Posterior cingulate gyrus (tissue), 11 donors: Measurements from ENCODE around the gene MUC5B.
"Not testable (repeated sequence)": the region's sequence is repeated elsewhere in the genome, so short reads cannot be mapped to it uniquely, and the experiment has no call there.

Source experiments
- DNase-seq, 10 donors: peaks; one replicate each; pipeline versions ENCODE4 v3.0.0 to v3.0.0-alpha.2; 2020 to 2021; ENCODE audit warnings: mixed read lengths in 3 of 10
- intact Hi-C: fragments of 100-400 bp; cut with DNase I; formaldehyde crosslinking; loops from one replicate; pipeline ENCODE4 v1.15.1; 2023

Gene MUC5B

DNA sequence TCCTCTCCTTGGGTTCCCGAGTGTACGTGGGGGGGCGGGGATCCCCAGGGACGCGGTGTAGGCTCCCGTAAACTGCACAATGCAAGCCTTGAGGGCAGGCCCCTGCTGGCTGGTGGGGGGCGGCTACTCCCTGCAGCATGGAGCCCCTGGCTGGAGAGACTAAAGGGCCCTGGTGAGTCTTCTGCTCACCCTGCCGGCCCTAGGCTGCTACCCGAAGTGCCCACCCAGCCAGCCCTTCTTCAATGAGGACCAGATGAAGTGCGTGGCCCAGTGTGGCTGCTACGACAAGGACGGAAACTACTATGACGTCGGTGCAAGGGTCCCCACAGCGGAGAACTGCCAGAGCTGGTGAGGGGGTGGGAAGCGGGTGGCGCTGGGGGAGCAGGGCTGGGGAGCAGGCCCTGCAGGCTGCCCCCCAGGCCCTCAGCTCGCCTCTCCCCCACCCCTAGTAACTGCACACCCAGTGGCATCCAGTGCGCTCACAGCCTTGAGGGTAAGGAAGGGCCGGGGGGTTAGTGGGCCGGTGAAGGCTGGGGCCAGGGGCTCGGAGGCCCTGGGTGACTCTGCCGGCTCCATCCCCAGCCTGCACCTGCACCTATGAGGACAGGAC is 16.8 kb downstream of the MUC5B start:
- no peak for DNase-seq
- intact Hi-C loops: no loop called here

DNA sequence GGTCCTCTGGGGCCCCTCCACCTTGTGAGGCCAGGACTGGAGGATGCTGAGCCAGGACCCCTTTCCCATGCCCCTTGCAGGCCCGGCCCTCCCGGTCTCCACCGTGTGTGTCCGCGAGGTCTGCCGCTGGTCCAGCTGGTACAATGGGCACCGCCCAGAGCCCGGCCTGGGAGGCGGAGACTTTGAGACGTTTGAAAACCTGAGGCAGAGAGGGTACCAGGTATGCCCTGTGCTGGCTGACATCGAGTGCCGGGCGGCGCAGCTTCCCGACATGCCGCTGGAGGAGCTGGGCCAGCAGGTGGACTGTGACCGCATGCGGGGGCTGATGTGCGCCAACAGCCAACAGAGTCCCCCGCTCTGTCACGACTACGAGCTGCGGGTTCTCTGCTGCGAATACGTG is 17.9 kb downstream of the MUC5B start:
- no peak for DNase-seq
- intact Hi-C loops: no loop called here

DNA sequence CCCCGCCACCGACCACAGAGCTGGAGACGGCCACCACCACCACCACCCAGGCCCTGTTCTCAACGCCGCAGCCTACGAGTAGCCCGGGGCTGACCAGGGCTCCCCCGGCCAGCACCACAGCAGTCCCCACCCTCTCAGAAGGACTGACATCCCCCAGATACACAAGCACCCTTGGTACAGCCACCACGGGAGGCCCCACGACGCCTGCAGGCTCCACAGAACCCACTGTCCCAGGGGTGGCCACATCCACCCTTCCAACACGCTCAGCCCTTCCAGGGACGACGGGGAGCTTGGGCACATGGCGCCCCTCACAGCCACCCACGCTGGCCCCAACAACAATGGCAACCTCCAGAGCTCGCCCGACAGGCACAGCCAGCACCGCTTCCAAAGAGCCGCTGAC is 18.8 kb downstream of the MUC5B start:
- intact Hi-C loops: no loop called here
- no peak for DNase-seq

DNA sequence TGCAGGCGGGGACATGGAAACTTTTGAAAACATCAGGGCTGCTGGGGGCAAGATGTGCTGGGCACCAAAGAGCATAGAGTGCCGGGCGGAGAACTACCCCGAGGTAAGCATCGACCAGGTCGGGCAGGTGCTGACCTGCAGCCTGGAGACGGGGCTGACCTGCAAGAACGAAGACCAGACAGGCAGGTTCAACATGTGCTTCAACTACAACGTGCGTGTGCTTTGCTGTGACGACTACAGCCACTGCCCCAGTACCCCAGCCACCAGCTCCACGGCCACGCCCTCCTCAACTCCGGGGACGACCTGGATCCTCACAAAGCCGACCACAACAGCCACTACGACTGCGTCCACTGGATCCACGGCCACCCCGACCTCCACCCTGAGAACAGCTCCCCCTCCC is 19.4 kb downstream of the MUC5B start:
- intact Hi-C loops: no loop called here
- DNase-seq: no peak

DNA sequence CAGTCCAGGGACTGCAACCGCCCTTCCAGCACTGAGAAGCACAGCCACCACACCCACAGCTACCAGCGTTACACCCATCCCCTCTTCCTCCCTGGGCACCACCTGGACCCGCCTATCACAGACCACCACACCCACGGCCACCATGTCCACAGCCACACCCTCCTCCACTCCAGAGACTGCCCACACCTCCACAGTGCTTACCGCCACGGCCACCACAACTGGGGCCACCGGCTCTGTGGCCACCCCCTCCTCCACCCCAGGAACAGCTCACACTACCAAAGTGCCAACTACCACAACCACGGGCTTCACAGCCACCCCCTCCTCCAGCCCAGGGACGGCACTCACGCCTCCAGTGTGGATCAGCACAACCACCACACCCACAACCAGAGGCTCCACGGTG is 19.9 kb downstream of the MUC5B start:
- intact Hi-C loops, DNase-seq: not testable (repeated sequence)

DNA sequence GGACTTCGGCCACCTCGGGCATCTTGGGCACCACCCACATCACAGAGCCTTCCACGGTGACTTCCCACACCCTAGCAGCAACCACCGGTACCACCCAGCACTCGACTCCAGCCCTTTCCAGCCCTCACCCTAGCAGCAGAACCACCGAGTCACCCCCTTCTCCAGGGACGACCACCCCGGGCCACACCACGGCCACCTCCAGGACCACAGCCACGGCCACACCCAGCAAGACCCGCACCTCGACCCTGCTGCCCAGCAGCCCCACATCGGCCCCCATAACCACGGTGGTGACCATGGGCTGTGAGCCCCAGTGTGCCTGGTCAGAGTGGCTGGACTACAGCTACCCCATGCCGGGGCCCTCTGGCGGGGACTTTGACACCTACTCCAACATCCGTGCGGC is 20.7 kb downstream of the MUC5B start:
- DNase-seq, intact Hi-C loops: not testable (repeated sequence)

DNA sequence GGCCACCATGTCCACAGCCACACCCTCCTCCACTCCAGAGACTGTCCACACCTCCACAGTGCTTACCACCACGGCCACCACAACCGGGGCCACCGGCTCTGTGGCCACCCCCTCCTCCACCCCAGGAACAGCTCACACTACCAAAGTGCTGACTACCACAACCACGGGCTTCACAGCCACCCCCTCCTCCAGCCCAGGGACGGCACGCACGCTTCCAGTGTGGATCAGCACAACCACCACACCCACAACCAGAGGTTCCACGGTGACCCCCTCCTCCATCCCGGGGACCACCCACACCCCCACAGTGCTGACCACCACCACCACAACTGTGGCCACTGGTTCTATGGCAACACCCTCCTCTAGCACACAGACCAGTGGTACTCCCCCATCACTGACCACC is 21.7 kb downstream of the MUC5B start:
- intact Hi-C loops, DNase-seq: not testable (repeated sequence)

DNA sequence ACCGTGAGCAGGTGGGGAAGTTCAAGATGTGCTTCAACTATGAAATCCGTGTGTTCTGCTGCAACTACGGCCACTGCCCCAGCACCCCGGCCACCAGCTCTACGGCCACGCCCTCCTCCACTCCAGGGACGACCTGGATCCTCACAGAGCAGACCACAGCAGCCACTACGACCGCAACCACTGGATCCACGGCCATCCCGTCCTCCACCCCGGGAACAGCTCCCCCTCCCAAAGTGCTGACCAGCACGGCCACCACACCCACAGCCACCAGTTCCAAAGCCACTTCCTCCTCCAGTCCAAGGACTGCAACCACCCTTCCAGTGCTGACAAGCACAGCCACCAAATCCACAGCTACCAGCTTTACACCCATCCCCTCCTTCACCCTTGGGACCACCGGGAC is 22.9 kb downstream of the MUC5B start:
- DNase-seq, intact Hi-C loops: not testable (repeated sequence)

DNA sequence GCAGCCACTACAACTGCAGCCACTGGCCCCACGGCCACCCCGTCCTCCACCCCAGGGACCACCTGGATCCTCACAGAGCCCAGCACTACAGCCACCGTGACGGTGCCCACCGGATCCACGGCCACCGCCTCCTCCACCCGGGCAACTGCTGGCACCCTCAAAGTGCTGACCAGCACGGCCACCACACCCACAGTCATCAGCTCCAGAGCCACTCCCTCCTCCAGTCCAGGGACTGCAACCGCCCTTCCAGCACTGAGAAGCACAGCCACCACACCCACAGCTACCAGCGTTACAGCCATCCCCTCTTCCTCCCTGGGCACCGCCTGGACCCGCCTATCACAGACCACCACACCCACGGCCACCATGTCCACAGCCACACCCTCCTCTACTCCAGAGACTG is 23.4 kb downstream of the MUC5B start:
- DNase-seq, intact Hi-C loops: not testable (repeated sequence)

DNA sequence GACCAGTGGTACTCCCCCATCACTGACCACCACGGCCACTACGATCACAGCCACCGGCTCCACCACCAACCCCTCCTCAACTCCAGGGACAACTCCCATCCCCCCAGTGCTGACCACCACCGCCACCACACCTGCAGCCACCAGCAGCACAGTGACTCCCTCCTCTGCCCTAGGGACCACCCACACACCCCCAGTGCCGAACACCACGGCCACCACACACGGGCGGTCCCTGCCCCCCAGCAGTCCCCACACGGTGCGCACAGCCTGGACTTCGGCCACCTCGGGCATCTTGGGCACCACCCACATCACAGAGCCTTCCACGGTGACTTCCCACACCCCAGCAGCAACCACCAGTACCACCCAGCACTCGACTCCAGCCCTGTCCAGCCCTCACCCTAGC is 24.2 kb downstream of the MUC5B start:
- DNase-seq, intact Hi-C loops: not testable (repeated sequence)

DNA sequence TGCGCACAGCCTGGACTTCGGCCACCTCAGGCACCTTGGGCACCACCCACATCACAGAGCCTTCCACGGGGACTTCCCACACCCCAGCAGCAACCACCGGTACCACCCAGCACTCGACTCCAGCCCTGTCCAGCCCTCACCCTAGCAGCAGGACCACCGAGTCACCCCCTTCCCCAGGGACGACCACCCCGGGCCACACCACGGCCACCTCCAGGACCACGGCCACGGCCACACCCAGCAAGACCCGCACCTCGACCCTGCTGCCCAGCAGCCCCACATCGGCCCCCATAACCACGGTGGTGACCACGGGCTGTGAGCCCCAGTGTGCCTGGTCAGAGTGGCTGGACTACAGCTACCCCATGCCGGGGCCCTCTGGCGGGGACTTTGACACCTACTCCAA is 26.1 kb downstream of the MUC5B start:
- DNase-seq, intact Hi-C loops: not testable (repeated sequence)

DNA sequence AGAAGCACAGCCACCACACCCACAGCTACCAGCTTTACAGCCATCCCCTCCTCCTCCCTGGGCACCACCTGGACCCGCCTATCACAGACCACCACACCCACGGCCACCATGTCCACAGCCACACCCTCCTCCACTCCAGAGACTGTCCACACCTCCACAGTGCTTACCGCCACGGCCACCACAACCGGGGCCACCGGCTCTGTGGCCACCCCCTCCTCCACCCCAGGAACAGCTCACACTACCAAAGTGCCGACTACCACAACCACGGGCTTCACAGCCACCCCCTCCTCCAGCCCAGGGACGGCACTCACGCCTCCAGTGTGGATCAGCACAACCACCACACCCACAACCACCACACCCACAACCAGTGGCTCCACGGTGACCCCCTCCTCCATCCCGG is 27.5 kb downstream of the MUC5B start:
- not testable (repeated sequence) for DNase-seq

DNA sequence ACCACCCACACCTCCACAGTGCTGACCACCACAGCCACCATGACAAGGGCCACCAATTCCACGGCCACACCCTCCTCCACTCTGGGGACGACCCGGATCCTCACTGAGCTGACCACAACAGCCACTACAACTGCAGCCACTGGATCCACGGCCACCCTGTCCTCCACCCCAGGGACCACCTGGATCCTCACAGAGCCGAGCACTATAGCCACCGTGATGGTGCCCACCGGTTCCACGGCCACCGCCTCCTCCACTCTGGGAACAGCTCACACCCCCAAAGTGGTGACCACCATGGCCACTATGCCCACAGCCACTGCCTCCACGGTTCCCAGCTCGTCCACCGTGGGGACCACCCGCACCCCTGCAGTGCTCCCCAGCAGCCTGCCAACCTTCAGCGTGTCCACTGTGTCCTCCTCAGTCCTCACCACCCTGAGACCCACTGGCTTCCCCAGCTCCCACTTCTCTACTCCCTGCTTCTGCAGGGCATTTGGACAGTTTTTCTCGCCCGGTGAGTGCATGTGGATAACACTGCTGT is 28.4 kb downstream of the MUC5B start:
- DNase-seq: no peak
- intact Hi-C loops: no loop called here

More for the DNA sequence above, 27.5 kb downstream of the MUC5B start:
- intact Hi-C loops: not testable (repeated sequence)

DNA sequence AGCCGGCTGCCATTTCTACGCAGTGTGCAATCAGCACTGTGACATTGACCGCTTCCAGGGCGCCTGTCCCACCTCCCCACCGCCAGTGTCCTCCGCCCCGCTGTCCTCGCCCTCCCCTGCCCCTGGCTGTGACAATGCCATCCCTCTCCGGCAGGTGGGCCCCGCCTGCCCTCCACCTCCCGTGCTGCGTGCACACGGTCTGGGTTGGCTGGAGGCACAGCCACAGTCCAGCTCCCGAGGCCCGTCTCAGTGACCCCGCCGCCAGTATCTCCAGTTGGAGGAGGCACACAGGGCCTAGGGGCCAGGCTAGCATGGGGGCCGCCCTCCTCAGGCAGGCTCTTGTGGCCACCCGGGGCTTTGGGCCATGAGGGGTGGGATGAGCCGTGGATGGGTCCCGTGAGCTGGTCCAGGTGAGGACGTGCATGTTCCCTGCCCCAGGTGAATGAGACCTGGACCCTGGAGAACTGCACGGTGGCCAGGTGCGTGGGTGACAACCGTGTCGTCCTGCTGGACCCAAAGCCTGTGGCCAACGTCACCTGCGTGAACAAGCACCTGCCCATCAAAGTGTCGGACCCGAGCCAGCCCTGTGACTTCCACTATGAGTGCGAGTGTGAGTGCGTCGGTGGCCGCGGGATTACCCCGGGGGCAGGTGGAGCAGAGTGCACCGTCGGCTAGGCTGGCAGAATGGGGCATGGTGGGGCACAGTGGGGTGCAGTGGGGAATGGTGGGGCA is 29.7 kb downstream of the MUC5B start:
- intact Hi-C loops: no loop called here
- DNase-seq: no peak

DNA sequence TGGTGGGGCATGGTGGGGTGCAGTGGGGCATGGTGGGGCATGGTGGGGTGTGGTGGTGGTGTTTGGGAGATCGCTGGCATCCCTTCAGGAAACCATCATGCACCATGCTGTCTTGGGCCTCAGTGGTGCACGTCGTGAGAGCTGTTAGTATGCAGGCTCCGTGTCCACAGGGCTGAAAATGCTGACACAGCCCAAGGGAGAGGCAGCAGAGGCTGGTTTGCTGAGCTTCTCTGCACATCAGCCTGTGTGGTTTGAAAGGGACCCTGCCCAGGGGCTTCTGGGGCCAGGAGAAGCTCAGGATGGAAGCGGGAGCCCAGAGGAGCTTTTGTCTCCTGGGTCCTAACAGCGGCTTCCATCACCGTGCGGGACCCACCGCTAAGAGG is 30.2 kb downstream of the MUC5B start:
- DNase-seq: no peak
- intact Hi-C loops: no loop called here

DNA sequence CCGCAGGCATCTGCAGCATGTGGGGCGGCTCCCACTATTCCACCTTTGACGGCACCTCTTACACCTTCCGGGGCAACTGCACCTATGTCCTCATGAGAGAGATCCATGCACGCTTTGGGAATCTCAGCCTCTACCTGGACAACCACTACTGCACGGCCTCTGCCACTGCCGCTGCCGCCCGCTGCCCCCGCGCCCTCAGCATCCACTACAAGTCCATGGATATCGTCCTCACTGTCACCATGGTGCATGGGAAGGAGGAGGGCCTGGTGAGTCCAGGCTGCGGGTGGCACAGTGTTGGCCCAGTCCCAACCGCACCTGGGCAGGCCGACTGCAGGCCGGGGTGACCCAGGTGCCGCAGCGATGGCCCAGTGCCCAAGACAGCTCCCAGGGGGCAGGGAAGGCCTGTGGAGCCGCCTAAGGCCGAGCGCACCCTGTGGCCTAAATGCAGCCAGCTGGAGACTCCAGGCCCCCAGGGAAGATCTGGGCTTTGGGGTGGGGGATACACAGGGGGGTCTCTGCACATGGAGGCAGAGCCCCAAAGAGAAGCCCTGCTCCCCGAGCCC is 31.3 kb downstream of the MUC5B start:
- intact Hi-C loops: no loop called here
- DNase-seq: no peak

DNA sequence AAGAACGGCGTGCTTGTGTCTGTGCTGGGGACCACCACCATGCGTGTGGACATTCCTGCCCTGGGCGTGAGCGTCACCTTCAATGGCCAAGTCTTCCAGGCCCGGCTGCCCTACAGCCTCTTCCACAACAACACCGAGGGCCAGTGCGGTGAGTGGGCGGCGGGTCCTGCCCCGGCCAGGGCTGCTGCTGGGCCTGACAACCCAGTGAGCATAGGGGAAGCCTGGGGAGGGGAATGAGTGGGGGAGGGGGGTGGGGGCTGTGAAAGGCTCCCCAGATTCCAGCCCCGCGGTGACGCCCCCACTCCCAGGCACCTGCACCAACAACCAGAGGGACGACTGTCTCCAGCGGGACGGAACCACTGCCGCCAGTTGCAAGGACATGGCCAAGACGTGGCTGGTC is 31.9 kb downstream of the MUC5B start:
- intact Hi-C loops: no loop called here
- no peak for DNase-seq

DNA sequence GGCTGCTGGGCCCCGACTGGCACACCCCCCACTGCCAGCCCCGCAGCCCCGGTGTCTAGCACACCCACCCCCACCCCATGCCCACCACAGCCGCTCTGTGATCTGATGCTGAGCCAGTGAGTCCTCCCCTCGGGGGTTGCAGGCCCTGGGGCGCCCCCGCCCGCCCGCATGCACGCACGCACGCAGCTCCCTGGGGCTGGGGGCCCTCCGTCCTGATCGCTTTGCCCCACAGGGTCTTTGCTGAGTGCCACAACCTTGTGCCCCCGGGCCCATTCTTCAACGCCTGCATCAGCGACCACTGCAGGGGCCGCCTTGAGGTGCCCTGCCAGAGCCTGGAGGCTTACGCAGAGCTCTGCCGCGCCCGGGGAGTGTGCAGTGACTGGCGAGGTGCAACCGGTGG is 32.3 kb downstream of the MUC5B start:
- DNase-seq: no peak
- intact Hi-C loops: no loop called here

DNA sequence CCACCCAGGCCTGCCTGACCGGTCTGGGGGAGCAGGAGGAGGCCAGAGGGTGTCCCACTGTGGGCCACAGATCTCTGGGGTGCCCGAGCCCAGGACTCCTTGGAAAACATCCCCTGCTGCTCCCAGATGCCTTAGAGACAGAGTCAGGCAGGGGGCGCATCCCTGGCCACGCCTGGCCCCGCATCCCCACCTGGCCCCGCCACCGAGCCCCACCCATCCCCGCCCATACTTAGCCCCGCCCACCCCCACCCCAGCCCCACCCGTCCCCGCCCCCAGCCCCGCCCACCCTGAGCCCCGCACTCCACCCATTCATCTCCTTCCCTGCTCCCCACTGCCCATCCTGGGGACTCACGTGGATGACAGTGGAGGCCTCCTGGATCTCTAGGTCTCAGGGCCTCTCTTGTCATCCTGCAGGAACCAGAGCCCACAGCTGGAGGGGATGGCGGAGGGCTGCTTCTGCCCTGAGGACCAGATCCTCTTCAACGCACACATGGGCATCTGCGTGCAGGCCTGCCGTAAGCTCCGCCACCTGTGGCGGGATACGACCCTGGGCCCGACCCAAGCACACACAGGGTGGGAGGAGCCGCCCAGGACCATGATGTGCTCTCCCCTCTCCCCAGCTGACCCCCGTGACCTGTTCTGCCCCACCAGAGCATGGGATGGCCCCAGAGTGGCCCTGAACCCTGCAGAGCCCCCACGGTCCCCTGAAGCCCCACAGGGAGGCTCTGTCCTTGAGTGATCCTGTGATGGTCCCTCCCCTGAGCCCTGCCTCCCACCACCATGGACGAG is 33.6 kb downstream of the MUC5B start:
- DNase-seq: no peak
- intact Hi-C loops: no loop called here

DNA sequence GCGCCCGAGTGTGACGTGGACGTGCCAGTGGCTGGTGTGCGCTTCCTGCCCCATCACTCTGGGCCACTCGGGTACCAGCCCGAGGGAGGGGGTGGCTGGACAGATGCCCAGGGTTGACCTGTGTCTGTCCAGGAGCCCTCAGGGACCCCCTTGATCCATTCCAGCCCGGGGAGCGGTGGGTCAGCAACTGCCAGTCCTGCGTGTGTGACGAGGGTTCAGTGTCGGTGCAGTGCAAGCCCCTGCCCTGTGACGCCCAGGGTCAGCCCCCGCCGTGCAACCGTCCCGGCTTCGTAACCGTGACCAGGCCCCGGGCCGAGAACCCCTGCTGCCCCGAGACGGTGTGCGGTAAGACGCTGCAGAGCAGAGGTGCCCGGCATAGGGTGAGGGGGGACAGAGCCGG is 34.5 kb downstream of the MUC5B start:
- peak in 1 of 10 donors; percentile 48 for DNase-seq
- intact Hi-C loops: no loop called here

DNA sequence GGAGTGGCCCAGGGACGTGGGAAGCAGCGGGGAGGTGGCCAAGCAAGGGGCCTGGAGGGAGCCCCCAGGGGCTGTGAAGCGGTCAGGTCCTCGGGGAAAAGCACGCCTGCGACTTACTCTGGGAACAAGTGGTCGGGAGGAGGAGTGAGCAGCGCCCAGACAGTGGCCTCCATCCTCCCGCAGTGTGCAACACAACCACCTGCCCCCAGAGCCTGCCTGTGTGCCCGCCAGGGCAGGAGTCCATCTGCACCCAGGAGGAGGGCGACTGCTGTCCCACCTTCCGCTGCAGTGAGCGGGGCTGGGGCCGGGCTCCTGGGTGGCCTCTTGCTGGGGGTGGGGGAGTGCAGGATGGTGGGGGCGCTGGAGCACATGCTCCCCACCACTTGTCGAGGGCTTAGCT is 35.0 kb downstream of the MUC5B start:
- intact Hi-C loops: no loop called here
- peak in 1 of 10 donors; percentile 74 for DNase-seq
